ENCODE data around the gene ZNF212.

ZNF212 gene

GRCh38 chr7:149282331-149282655 is 42.8 kb downstream of the ZNF212 start:
- H3K27me3 ChIP-seq (replicated peaks): no peaks in the 10 kb centered on the region
- DNase-seq: no peak
- in situ Hi-C loops (cut with HindIII; ENCODE audit: low pct_ligation_motif_present, low sequenced_read_pairs): no loop called here
- TF ChIP-seq CTCF (IDR thresholded peaks at IDR 0.05; ENCODE audit: low read depth, low read length, missing control alignments): no peak
- H3K4me3 ChIP-seq (ENCODE audit: low read depth, low read length): no peak overlapping the region
- H3K36me3 ChIP-seq (replicated peaks): peaks cover 17% of the 10 kb centered on the region
- no peak overlapping the region for H3K27ac ChIP-seq

GRCh38 chr7:149283321-149283720 is 43.9 kb downstream of the ZNF212 start:
- no peak for DNase-seq

GRCh38 chr7:149284343-149284742 is 44.9 kb downstream of the ZNF212 start:
- no peak for TF ChIP-seq CTCF (IDR thresholded peaks at IDR 0.05; ENCODE audit: low read depth, low read length, missing control alignments)
- DNase-seq: no peak
- H3K4me3 ChIP-seq (ENCODE audit: low read depth, low read length): no peak overlapping the region
- peaks cover 5% of the 10 kb centered on the region for H3K36me3 ChIP-seq (replicated peaks)
- H3K27ac ChIP-seq: no peak overlapping the region
- in situ Hi-C loops (cut with HindIII; ENCODE audit: low pct_ligation_motif_present, low sequenced_read_pairs): no loop called here
- H3K27me3 ChIP-seq (replicated peaks): no peaks in the 10 kb centered on the region

More at GRCh38 chr7:149283321-149283720, 43.9 kb downstream of the ZNF212 start:
- Histone ChIP-seq H3K4me3 (ENCODE audit: low read depth, low read length) (no peak overlapping the region), H3K27me3 (replicated peaks) (no peaks in the 10 kb centered on the region), H3K36me3 (replicated peaks) (peaks cover 14% of the 10 kb centered on the region), H3K27ac (no peak overlapping the region)
- TF ChIP-seq CTCF (IDR thresholded peaks at IDR 0.05; ENCODE audit: low read depth, low read length, missing control alignments): no peak
- in situ Hi-C loops (cut with HindIII; ENCODE audit: low pct_ligation_motif_present, low sequenced_read_pairs): no loop called here

- in situ Hi-C loops (cut with HindIII; ENCODE audit: low pct_ligation_motif_present, low sequenced_read_pairs): no loop called here
- TF ChIP-seq CTCF (IDR thresholded peaks at IDR 0.05; ENCODE audit: low read depth, low read length, missing control alignments): no peak
- Histone ChIP-seq H3K36me3 (replicated peaks) (peaks cover 5% of the 10 kb centered on the region), H3K27ac (no peak overlapping the region), H3K27me3 (replicated peaks) (no peaks in the 10 kb centered on the region), H3K4me3 (ENCODE audit: low read depth, low read length) (peak overlapping the region; percentile 70)
- DNase-seq: peak; percentile 88
Measured at GRCh38 chr7:149284850-149285585, 45.6 kb downstream of the ZNF212 start.

- H3K27ac ChIP-seq: no peak overlapping the region
- in situ Hi-C loops (cut with HindIII; ENCODE audit: low pct_ligation_motif_present, low sequenced_read_pairs): no loop called here
- DNase-seq: peak; percentile 20
- no peaks in the 10 kb centered on the region for H3K27me3 ChIP-seq (replicated peaks)
- peak overlapping the region; percentile 70 for H3K4me3 ChIP-seq (ENCODE audit: low read depth, low read length)
- H3K36me3 ChIP-seq (replicated peaks): peaks cover 5% of the 10 kb centered on the region
- no peak for TF ChIP-seq CTCF (IDR thresholded peaks at IDR 0.05; ENCODE audit: low read depth, low read length, missing control alignments)
Measured at GRCh38 chr7:149285603-149286002, 46.2 kb downstream of the ZNF212 start.

Data from brain microvascular endothelial cell (primary cell).